Measurements from ENCODE around the gene NBL1. TPM values are rescaled to one million over a fixed set of nuclear protein-coding genes. Genes with fewer than 3 reads are reported as not detected.

The NBL1 gene, protein sequence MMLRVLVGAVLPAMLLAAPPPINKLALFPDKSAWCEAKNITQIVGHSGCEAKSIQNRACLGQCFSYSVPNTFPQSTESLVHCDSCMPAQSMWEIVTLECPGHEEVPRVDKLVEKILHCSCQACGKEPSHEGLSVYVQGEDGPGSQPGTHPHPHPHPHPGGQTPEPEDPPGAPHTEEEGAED
- total RNA-seq (16.5 and 22.3 TPM in 2 replicates), polyA plus RNA-seq (41.3 and 46.9 TPM in 2 replicates)

DNA sequence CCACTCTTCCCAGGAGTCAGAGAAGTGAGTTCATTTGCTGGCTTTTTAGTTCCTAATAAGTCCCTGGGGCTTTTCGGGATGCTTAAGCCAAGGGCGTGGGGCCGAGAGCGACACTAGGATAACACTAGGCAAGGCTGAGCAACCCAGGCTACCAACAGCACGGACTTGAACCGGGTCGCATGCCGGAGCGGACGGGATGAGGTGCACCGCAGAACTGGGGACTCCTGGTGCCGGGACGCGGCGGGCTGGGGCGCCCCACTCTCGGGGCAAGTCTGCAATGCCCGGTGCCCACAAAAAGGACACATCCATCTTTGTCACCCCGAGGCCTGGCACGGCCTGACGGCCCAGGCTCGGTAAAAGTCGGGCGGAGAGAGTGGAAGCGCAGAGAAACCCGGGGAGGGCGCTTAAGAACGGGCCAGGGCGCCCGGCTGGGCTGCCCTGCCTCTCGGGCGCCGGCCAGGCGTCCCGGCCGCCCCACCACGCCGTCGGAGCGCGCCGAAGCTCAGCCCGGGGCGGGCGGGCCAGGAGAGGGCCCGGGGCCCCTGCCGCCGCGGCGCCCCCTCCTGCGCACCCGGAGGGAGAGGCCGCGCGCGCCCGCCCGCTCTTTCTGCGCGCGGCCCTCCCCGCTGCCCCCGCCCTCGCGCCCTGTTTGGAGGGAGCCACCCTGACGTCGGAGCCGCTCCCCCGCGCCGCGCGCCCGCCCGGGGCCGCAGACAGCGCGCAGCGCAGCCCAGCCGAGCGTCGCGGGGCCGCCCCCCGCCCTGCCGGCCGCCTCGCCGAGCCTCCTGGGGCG lies at the start of gene NBL1:
NBL1 (plus strand) TSS at position 710 of the 793 bp plus-strand sequence. CDS start 10,720 bp downstream, outside the sequence.
- whole genome bisulfite sequencing (ENCODE audit: low lambda C conversion rate, missing lambda C conversion rate), result 16% methylated on average over 27 of the region's 90 CpGs
- Histone ChIP-seq H3K4me3 (peak within 1 kb of the TSS; percentile 64), H2AFZ (peak within 1 kb of the TSS; percentile 66), H3K4me1 (ENCODE audit: insufficient read depth) (peaks cover 7% of the 10 kb centered on the region), H3K9me3 (ENCODE audit: low read depth) (no peaks in the 10 kb centered on the region), H3K27me3 (peaks cover 17% of the 10 kb centered on the region), H4K20me1 (ENCODE audit: insufficient read depth, poor library complexity, severe bottlenecking) (no peaks in the 10 kb centered on the region), H3K27ac (peak within 1 kb of the TSS; percentile 72), H3K79me2 (peaks cover 31% of the 10 kb centered on the region), H3K36me3 (replicated peaks; ENCODE audit: insufficient read depth, low read depth) (no peaks in the 10 kb centered on the region), H3K4me2 (peak within 1 kb of the TSS; percentile 95), H3K9me2 (replicated peaks; ENCODE audit: insufficient read depth) (no peaks in the 10 kb centered on the region)
- no peak for TF ChIP-seq EZH2phosphoT487 (IDR thresholded peaks at IDR 0.05; ENCODE audit: low read depth, severe bottlenecking, unreplicated experiment)
- TF ChIP-seq EZH2 (IDR thresholded peaks at IDR 0.05; ENCODE audit: borderline replicate concordance), result no peak
- TF ChIP-seq, protein P1, sequence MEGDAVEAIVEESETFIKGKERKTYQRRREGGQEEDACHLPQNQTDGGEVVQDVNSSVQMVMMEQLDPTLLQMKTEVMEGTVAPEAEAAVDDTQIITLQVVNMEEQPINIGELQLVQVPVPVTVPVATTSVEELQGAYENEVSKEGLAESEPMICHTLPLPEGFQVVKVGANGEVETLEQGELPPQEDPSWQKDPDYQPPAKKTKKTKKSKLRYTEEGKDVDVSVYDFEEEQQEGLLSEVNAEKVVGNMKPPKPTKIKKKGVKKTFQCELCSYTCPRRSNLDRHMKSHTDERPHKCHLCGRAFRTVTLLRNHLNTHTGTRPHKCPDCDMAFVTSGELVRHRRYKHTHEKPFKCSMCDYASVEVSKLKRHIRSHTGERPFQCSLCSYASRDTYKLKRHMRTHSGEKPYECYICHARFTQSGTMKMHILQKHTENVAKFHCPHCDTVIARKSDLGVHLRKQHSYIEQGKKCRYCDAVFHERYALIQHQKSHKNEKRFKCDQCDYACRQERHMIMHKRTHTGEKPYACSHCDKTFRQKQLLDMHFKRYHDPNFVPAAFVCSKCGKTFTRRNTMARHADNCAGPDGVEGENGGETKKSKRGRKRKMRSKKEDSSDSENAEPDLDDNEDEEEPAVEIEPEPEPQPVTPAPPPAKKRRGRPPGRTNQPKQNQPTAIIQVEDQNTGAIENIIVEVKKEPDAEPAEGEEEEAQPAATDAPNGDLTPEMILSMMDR (IDR thresholded peaks at IDR 0.05; ENCODE audit: poor library complexity), result no peak
- DNase-seq (ENCODE audit: low spot score), result peak; percentile 80

DNA sequence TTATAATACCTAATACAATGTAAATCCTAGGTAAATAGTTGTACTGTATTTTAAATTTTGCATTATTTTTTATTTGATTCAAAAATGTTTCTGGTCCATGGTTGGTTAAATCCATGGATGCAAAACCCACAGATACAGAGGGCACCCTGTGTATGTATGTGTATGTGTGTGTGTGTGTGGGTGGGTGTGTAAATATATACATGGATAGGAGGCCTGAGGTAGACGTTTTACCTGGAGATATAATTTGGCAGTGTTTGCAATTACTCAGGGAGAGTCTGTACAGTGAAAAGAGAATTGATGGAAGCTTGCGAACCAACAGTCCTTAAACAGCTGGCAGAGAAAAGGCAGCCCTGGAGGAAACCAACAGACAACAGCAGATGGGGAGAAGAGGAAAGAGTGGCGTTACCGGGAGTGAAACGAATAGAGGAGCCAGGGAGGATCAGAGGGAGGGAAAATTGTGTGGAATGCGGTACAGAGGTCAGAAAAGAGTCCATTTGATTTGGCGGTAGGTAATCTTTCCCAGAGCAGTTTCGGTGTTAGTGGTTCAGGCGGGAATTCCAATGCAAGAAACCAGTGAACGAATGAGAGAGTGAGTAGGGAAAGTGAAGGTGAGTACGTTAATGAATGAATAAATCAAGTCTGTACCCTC lies 47.9 kb upstream of the NBL1 start:
- no peaks in the 10 kb centered on the region for H3K27me3 ChIP-seq
- no peaks in the 10 kb centered on the region for H3K9me2 ChIP-seq (replicated peaks; ENCODE audit: insufficient read depth)
- H2AFZ ChIP-seq, result peak overlapping the region; percentile 54
- H4K20me1 ChIP-seq (ENCODE audit: insufficient read depth, poor library complexity, severe bottlenecking), result peaks cover 12% of the 10 kb centered on the region
- peaks cover 39% of the 10 kb centered on the region for H3K79me2 ChIP-seq
- WGBS (ENCODE audit: low lambda C conversion rate, missing lambda C conversion rate), result 3% methylated on average over 11 of the region's 11 CpGs
- no peaks in the 10 kb centered on the region for H3K9me3 ChIP-seq (ENCODE audit: low read depth)
- H3K27ac ChIP-seq, result peak overlapping the region; percentile 96
- peak overlapping the region; percentile 17 for H3K4me3 ChIP-seq
- peaks cover 11% of the 10 kb centered on the region for H3K4me1 ChIP-seq (ENCODE audit: insufficient read depth)
- peak; percentile 59 for DNase-seq (ENCODE audit: low spot score)
- H3K4me2 ChIP-seq, result peak overlapping the region; percentile 79
- TF ChIP-seq EZH2phosphoT487 (IDR thresholded peaks at IDR 0.05; ENCODE audit: low read depth, severe bottlenecking, unreplicated experiment) (no peak), EZH2 (IDR thresholded peaks at IDR 0.05; ENCODE audit: borderline replicate concordance) (no peak)
- TF ChIP-seq, protein P1 (IDR thresholded peaks at IDR 0.05; ENCODE audit: poor library complexity), result no peak
- no peaks in the 10 kb centered on the region for H3K36me3 ChIP-seq (replicated peaks; ENCODE audit: insufficient read depth, low read depth)

- Histone ChIP-seq H3K9me3 (ENCODE audit: low read depth) (no peaks in the 10 kb centered on the region), H3K27me3 (no peaks in the 10 kb centered on the region), H3K4me1 (ENCODE audit: insufficient read depth) (peaks cover 11% of the 10 kb centered on the region), H3K36me3 (replicated peaks; ENCODE audit: insufficient read depth, low read depth) (no peaks in the 10 kb centered on the region), H3K79me2 (peaks cover 46% of the 10 kb centered on the region), H4K20me1 (ENCODE audit: insufficient read depth, poor library complexity, severe bottlenecking) (peaks cover 19% of the 10 kb centered on the region), H3K9me2 (replicated peaks; ENCODE audit: insufficient read depth) (no peaks in the 10 kb centered on the region), H3K4me3 (peak overlapping the region; percentile 82), H2AFZ (peak overlapping the region; percentile 77), H3K4me2 (peak overlapping the region; percentile 79), H3K27ac (peak overlapping the region; percentile 96)
- TF ChIP-seq EZH2phosphoT487 (IDR thresholded peaks at IDR 0.05; ENCODE audit: low read depth, severe bottlenecking, unreplicated experiment) (no peak), EZH2 (IDR thresholded peaks at IDR 0.05; ENCODE audit: borderline replicate concordance) (no peak)
- TF ChIP-seq, protein P1 (IDR thresholded peaks at IDR 0.05; ENCODE audit: poor library complexity), result no peak
- under 1% methylated on average over 61 of the region's 65 CpGs for WGBS (ENCODE audit: low lambda C conversion rate, missing lambda C conversion rate)
- DNase-seq (ENCODE audit: low spot score), result peak; percentile 99
Observed at GRCh38 chr1:19596714-19597495, 47.2 kb upstream of the NBL1 start.
